GM21515 (cell line): ENCODE measurements around the gene ATRAID.
A peak's percentile ranks its signal among the peaks of the same experiment; 100 is the strongest.
"Not testable (repeated sequence)": the region's sequence is repeated elsewhere in the genome, so short reads cannot be mapped to it uniquely, and the experiment has no call there.

Source experiments
- ATAC-seq: cut with Tn5 transposase; IDR thresholded peaks from one replicate; pipeline ENCODE4 v1.9.1; 2021; ENCODE audit not compliant: unreplicated experiment

The ATRAID gene

GRCh38 chr2:27211943-27212625 lies at the start of gene ATRAID, which contains the start of gene SLC5A6:
ATRAID (plus strand) TSS chr2:27212041; CDS start chr2:27212369, 328 bp downstream.
SLC5A6 (minus strand) TSS chr2:27212268; CDS start chr2:27207650, 4,618 bp downstream.
- peak; percentile 75 for ATAC-seq

- no peak for ATAC-seq
These were observed 49.4 kb upstream of the ATRAID start for GRCh38 chr2:27162151-27163121.

GRCh38 chr2:27164960-27165763 lies 46.7 kb upstream of the ATRAID start:
- no peak for ATAC-seq

DNA sequence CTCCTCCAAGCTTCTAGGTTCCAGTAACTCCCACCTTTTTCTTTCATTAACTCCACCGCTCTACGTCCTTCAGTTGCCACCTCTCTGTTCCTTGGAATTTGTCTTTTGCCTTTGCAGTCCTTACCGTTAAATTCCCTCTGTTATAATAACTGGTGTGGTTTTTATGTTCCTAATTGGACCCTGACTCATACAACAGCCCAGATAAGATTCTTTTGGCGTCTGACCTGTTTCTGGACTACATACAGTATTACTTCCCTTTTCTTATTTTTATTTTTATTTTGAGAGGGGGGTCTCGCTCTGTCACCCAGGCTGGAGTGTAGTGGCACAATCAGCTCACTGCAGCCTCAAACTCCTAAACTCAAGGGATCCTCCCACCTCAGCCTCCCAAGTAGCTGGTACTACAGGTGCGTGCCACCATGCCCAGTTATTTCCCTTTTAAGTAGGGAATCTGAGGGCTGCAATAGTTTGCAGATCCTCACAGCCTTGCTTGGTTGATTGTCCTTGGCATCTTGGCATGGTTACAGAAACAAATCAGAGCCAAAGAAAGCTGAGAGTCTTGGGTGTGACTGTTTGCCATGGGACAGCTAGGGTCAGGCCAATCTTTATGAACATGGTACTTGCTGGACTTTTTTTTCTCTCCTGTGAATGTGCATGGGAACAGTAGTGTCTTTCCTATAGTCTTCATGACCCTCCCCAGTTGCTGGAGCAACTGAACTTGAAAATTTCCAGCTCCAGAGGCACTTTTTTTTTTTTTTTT lies 41.1 kb upstream of the ATRAID start:
- no peak for ATAC-seq

DNA sequence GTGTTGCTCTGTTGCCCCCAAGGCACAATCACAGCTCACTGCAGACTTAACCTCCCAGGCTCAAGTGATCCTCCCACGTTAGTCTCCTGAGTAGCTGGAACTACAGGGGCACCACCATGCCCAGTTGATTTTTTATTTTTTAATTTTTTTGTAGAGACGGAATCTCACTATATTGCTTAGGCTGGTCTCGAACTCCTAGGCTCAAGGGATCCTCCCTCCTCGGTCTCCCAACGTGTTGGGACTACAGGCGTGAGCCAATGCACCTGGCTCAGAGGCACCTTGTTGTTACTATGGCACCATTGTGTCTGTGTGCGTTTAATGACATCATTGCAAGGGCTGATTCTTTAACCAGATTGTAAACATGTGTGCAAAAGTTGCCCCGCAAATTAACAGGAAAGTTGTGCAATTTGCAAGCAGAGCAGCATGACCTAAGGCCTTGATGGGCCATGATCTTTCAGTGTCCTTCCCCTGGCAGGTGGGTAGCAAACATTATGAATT lies 40.4 kb upstream of the ATRAID start:
- no peak for ATAC-seq

GRCh38 chr2:27174638-27175037 lies 37.2 kb upstream of the ATRAID start:
- no peak for ATAC-seq

DNA sequence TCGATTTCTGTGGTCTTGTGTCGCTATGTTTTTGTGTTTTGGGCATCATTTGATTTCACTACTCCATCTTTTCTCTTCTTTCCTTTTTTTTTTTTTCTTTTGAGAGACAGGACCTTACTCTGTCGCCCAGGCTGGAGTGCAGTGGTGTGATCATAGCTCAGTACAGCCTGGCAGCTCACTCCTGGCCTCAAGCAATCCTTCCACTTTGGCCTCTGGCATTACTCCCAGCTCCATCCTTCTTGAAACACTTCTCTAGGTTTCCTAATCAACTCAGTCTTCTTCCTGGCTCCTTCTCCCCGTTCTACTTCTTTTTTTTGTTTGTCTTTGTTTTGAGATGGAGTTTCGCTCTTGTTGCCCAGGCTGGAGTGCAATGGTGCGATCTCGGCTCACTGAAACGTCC lies 36.5 kb upstream of the ATRAID start:
- no peak for ATAC-seq

- not testable (repeated sequence) for ATAC-seq
These were observed 36.1 kb upstream of the ATRAID start for GRCh38 chr2:27175781-27176180.

GRCh38 chr2:27177441-27178351 lies 34.1 kb upstream of the ATRAID start:
- no peak for ATAC-seq

GRCh38 chr2:27178469-27178868 lies 33.4 kb upstream of the ATRAID start:
- ATAC-seq, result no peak

- no peak for ATAC-seq
These were observed 32.4 kb upstream of the ATRAID start for GRCh38 chr2:27179344-27180000.

DNA sequence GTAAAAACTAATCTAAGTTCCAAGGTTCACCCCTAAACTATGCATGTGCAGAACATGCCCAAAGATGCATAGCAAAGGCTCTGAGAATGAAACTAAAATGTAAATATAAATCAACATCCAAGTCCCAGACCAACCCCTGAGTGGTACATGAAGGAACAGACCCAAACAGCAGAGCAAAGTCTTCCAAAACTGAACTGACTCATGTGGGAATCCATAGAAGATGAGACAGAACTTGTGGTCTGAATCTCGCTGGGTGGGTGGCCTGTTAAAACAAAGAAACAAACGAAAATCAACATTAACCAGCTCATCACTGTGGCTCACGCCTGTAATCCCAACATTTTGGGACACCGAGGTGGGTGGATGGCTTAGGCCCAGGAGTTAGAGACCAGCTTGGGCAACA lies 29.5 kb upstream of the ATRAID start:
- no peak for ATAC-seq

DNA sequence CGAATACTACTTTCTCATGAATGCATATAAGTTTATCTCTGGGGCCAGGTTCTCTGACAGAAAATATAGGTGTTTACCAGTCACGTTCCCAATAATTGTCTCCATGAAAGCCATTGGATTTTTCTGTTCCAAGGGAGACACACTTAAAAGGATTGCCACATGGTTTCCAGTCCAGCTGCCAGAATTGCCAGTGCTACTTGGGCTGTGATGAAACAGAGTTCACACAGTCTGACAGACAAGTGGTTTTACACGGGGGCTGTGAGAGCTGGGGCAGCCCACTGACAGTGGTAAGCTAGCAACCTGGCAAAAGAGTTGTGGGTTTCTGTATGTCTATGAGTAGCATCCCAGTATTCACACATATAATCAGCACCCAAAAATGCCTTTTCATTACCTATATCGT lies 27.7 kb upstream of the ATRAID start:
- ATAC-seq, result no peak

DNA sequence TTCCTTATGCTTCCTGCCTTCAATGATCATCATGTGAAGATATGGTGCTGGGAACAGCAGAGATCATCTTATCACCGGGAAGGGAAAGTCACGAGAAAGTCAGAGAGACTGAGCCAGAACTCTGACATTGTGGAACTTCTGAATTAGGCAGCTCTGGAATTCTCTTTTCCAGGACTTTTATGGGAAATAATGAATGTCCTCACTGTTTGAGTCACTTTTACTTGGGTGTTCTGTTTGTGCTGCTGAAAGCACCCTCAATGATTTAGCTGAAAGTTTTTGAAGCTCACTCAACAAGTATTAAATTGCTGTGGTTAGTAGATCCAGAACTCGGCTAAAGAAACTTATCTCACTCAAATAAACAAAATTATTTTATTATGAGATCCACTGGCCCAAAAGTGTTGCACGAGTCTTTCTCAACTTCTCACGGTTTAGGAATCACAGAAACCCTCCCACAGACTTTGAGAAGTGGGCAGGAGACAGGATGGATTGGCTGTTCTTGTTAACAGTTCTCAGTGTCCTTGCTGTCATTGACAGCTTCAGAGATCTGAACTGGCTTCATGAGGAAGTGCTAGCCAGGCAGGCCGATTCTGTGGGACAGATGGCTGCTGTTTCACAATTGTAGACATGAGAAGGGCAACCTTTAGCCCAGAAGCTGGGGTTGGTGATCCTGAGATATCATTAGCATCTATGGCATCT lies 26.4 kb upstream of the ATRAID start:
- ATAC-seq, result no peak

DNA sequence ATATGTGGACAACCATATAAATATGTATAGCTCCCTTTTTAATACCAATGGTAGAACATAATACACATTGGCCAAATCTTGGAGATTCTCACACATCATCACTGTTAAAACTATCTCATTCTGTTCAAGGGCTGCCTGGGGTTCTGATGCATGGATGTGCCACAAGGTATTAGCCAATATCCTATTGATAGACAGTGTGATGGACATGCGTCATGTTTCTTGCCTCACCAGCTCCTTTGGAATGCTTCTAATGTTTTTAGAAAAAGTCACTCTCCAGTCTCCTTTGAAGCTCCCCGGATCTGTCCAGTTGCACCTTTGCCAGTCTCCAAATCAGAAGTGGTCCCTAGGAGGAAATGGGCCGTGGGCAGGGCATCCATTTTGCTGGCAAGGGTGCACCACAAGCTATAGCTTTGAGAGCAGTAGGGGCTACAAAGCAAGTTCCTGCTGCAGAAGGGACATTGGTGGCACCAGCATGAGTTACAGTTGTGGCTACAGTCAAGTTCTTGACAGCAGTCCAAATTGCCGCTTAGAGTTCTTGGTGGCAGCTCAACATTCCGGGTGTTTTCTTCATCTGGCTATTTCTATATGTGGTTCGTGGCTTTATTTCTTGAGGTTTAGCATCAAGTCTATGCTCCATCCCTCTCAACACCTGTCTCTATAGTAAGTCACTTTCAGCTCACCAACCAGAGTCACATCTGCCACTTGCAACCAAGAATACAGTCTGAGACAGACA lies 25.1 kb upstream of the ATRAID start:
- ATAC-seq, result no peak

- no peak for ATAC-seq
These were observed 21.9 kb upstream of the ATRAID start for GRCh38 chr2:27189989-27190388.

- no peak for ATAC-seq
These were observed 20.6 kb upstream of the ATRAID start for GRCh38 chr2:27191070-27191829.
